HEK293T (cell line): Measurements from ENCODE around the gene CEP68.

Source experiments
- BHLHE40 ChIP-seq: fragments of 450-650 bp; IDR thresholded peaks from 2 replicates; pipeline ENCODE4 v1.6.1; 2016; ENCODE audit warnings: mild to moderate bottlenecking, moderate library complexity, borderline replicate concordance
- CTBP1 ChIP-seq: fragments of 450-650 bp; IDR thresholded peaks from 2 replicates; pipeline ENCODE4 v1.6.1; 2016; ENCODE audit warnings: borderline replicate concordance
- FOXK2 ChIP-seq: fragments of 450-650 bp; IDR thresholded peaks from 2 replicates; pipeline ENCODE4 v1.6.1; 2016; ENCODE audit warnings: mild to moderate bottlenecking
- FOXM1 ChIP-seq: fragments of 450-650 bp; IDR thresholded peaks from 2 replicates; pipeline ENCODE4 v1.6.1; 2017; ENCODE audit warnings: mild to moderate bottlenecking, borderline replicate concordance
- HDGF ChIP-seq: fragments of 450-650 bp; IDR thresholded peaks from 2 replicates; pipeline ENCODE4 v1.6.1; 2017; ENCODE audit warnings: antibody characterized with exemption, borderline replicate concordance
- NFRKB ChIP-seq: fragments of 450-650 bp; IDR thresholded peaks from 2 replicates; pipeline ENCODE4 v1.6.1; 2016; ENCODE audit warnings: mild to moderate bottlenecking, moderate library complexity
- SP1 ChIP-seq: fragments of 450-650 bp; IDR thresholded peaks from 2 replicates; pipeline ENCODE4 v1.6.1; 2017

DNA sequence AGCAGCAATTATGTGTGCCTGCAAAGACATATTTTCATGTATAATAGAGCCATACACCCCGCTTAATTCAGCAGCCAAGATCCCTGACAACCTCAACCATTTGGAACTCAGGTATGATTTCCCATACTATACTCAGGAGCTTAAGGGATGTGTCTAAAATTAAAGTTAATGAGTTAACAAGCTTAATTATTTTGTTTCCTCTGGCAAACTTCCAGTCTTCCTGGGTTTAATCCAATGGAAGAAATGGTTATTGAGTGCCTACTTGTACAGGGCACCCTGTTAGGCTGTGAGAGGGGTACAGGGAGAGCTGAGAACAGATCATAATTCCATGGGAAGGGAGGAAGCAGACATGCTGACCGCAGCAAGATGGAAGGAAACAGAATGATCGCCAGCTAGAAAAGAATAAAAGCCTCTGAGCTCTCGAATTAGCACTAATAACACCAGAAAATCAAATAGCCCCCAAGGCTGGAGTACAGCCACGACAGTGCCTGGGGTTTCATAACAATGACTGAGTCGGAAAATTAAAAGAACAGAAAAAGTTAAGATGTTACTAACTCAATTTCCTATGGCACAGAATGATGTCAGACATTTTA, 20.8 kb upstream of the CEP68 start:
- TF ChIP-seq BHLHE40 (no peak), FOXM1 (no peak), CTBP1 (no peak), FOXK2 (no peak), HDGF (no peak), SP1 (no peak), NFRKB (no peak)
